Left colon (tissue), 2 donors: ENCODE data around the gene DENND1A. TPM values are rescaled to one million over a fixed set of nuclear protein-coding genes. Genes with fewer than 3 reads are reported as not detected.
"Not testable (repeated sequence)": the region's sequence is repeated elsewhere in the genome, so short reads cannot be mapped to it uniquely, and the experiment has no call there.

ENCODE experiments used
- ATAC-seq: fragments of 200-7000 bp; cut with Tn5 transposase; one replicate; pipeline ENCODE4 v1.9.1; 2020; ENCODE audit warnings: mild to moderate bottlenecking, moderate library complexity
- DNase-seq, 2 donors: peaks; one replicate each; pipeline ENCODE4 v3.0.0-alpha.2; 2020
- intact Hi-C, 2 donors: fragments of 100-400 bp; cut with DNase I in 1 of 2; cut with micrococcal nuclease in 1 of 2; formaldehyde crosslinking; loops; one replicate each; pipeline versions ENCODE4 v1.11.2 to v1.14.0; 2022; cut with DNase I, micrococcal nuclease
- microRNA-seq, 2 donors: library from miRNA; unstranded; fragments of <30 nt; microRNA quantifications; one replicate each; pipeline versions ENCODE4 v1.1.0 to v1.2.0, GENCODE V29; 2020
- total RNA-seq, 2 donors: library from RNA; stranded (reverse); fragmentation: NEBNext Ultra II Directional; extraction: Animal tissue kit (Norgen Biotek cat#: 25700); gene quantifications; one replicate each; pipeline ENCODE4 v1.2.1, GENCODE V29; 2021
- donor health status: DM: no; HTN: no; CAD: no.
- donor health status: DM: yes; HTN: yes; CAD: no.

Gene DENND1A
- total RNA-seq, 2 donors from 2014 or later, result 28.8 to 36.8 TPM

GRCh38 chr9:123336449-123336848, 593.5 kb downstream of the DENND1A start:
- intact Hi-C loops, result no loop called here
- no peak for DNase-seq
- ATAC-seq, result no peak

- ATAC-seq, result no peak
- no peak for DNase-seq
- intact Hi-C loops, result no loop called here
These were observed 594.0 kb downstream of the DENND1A start for GRCh38 chr9:123335986-123336329.

- no peak for ATAC-seq
- intact Hi-C loops, result no loop called here
- DNase-seq, result no peak
These were observed 594.5 kb downstream of the DENND1A start for GRCh38 chr9:123335193-123335985.

GRCh38 chr9:123334639-123335038, 595.3 kb downstream of the DENND1A start:
- intact Hi-C loops, result no loop called here
- no peak for DNase-seq

GRCh38 chr9:123333058-123333669, 596.8 kb downstream of the DENND1A start:
- DNase-seq, intact Hi-C loops, ATAC-seq: not testable (repeated sequence)

More at GRCh38 chr9:123334639-123335038, 595.3 kb downstream of the DENND1A start:
- ATAC-seq, result no peak

GRCh38 chr9:123331346-123332060, 598.4 kb downstream of the DENND1A start:
- no peak for DNase-seq
- intact Hi-C loops, result no loop called here
- no peak for ATAC-seq

Small RNA genes lying within 50 kb of the gene (microRNA-seq; reads per million reads assigned to microRNA genes)
- 0 to 1.4 reads per million in 2 donors for gene MIR601
- 0 reads per million in 2 donors for gene MIR7150

Other genes with a start within 250 kb of the DENND1A start
- gene LHX2, start 81.6 kb upstream of the DENND1A start, total RNA-seq, result not detected